HG03039 (cell line): Measurements from ENCODE around the gene ZNF19.

Experiments used
- ATAC-seq: cut with Tn5 transposase; IDR thresholded peaks from one replicate; pipeline ENCODE4 v1.9.1; 2021; ENCODE audit warnings: mild to moderate bottlenecking, moderate library complexity; ENCODE audit not compliant: unreplicated experiment

Gene ZNF19

DNA sequence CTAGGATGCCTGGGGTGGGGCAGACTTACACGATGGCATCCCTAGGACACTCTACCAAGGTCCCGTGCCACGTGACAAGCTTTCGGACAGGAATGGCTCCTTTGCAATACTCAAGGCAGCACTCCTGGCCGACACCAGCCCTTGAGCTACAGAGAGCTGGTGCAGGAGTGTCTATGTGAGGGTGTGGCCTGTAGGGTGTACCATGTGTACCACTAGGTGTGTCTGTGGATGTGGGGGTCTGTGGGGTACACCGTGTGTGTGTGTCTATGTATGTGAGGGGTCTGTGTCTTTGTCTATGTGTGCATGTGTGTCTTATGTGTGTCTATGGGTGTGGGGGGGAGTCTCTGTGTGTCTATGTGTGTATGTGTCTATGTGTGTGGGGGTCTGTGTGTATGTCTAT is 45.4 kb downstream of the ZNF19 start:
- no peak for ATAC-seq

DNA sequence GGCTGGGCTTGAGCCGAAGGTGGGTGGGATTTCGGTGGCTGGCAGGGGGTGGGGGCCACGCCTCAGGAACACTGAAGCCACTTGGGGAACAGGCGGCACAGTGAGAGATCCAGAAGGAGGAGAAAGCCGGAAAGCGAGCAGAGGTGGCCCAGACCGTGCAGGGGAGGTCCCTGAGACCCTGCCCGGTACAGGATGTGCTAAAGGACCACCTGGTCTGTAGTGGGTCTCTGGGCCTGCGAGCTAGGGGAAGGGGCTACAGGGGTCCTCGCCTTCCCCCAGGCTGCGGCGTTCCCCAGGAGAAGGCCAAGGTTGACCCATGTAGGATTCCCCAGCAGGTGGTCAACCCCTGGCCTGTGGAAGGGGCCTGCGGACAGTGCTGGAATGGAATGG is 47.1 kb downstream of the ZNF19 start, which contains the start of gene TLE7:
Gene TLE7, minus strand, starts transcription at position 4 of the 390 bp plus-strand sequence. CDS start 8,730 bp downstream, outside the sequence.
- ATAC-seq: no peak

DNA sequence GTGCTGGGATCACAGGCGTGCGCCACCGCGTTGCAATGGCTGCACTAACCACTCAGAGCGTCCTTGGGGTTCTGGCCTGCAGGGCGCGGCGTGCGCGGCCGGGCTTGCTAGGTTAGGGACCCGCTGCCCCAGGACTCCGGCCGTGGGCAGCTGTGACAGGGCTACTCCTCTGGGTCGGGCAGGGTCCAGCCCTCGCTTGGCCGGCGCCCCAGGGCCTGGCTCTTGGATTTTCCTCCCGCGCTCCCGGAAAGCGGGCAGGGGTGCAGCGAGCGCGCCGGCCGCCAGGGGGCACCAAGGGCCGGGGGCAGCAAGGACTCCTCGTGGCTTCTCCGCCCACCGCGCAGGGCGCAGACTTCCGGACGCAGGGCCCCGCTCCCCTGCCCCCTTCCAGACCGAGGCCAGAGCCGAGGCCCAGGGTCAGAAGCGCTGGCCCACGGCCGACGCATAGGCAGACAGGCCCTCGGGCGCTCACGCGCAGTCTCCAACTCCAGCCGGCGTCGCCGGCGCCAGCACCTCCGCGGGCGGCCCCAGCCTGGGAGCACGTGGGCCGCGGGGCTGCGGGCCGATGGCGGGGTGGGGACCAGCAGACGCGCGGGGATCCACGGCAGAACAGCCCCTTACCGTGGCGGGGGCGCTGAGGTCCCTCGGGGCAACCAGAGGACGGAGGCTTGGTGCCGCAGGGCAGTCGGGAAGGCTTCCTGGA is 47.6 kb downstream of the ZNF19 start:
- no peak for ATAC-seq

DNA sequence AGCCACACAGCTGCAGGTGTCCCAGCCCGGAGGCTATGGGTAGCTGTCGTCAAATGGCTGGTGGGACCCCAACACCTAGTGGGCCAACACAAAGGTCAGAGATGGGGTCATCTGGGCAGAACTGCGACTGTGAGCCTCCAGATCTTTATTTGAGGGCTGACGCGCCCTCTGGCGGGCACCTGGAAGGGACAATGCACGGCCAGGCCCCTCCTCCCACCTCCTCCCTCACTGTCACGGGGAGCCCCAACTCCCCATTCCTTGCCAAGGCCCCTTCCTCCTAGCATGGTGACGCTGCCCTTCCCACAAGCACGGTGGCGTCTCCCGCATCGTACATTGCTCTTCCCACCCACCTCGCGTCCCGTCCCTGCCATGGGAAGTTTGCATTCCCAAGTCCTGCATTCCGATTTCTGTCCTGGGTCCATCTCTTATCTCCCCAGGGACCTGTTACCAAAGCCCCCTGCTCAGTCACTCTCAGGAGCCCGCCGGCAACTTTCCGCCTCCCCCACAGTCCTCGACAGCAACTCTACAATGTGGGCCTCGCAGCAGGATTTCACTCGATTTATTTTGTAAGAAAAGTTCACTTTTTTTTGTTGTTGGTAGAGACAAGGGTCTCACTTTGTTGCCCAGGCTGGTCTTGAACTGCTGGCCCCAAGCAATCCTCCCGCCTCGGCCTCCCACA is 48.3 kb downstream of the ZNF19 start:
- no peak for ATAC-seq

DNA sequence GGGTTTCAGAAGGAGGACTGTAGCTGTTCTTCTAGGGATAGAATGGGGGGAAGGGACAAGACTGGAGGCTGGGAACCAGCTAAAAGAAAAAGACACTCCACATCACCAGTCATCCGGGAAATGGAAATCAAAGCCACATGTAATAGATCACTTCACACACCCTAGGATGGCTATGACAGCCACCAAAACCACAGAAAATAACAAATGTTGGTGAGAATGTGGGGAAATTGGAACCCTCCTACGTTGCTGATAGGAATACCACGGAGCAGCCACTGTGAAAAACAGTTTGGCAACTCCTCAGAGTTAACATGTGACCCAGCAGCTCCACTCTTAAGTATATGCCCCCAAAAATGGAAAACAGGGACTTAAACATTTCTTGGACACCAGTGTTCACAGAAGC is 49.6 kb downstream of the ZNF19 start:
- ATAC-seq: no peak

DNA sequence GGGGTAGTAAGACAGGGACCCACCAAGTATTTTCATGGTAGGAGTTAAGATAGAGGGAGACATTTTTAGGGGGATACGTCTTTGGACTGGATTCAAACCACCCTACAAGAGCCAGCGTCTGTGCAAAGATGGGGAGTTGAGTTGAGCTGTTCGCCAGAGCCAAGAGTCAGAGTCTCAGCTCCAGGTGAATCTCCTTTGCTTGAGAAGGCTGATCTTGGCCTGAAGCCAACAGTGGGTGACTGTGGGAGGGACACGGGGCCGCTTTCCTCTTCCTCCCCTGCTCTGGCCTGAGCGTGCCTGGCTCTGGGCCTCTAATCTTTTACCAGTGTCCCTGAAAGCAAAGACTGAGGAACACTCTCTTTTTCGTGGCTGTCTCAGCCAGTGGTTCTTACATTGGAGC is 52.7 kb downstream of the ZNF19 start:
- no peak for ATAC-seq

DNA sequence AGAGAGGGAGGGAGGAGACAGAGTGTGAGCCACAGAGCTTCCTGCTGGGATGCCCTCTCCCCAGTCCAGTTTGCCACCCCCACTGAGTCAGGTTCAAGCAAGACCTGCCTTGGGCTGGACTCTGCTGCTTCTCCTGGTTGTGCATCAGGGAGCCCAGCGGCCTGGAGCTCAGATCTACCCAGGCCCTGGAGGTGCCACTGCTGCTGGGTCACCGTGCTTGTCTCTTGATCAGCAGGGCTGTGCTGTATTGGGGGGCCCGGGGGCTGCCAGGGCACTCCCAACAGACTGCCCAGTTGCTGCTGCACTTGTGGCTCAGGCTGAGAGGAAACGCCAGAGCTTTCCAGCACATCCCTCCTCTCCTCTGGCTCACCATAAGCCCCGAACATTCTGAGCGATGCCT is 56.2 kb downstream of the ZNF19 start:
- ATAC-seq: no peak

DNA sequence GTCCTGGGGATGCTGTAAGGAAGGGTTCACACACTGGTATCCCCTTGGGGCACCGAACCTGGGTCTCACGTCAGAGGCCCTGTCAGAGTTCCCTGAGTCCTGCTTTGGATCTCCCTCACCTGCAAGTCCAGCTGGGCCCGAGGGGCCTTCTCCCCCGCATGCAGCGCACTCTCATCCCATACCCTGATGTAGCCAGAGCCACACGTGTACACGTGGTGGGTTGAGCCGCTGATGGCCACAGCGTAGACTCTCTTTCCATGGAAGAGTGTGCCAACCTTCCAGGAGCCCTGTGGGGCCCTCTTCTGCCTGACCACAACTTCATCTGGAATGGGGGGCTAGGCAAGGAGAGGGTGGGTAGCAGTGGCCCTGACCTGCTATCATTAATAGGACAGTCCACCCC is 57.1 kb downstream of the ZNF19 start:
- ATAC-seq: no peak

DNA sequence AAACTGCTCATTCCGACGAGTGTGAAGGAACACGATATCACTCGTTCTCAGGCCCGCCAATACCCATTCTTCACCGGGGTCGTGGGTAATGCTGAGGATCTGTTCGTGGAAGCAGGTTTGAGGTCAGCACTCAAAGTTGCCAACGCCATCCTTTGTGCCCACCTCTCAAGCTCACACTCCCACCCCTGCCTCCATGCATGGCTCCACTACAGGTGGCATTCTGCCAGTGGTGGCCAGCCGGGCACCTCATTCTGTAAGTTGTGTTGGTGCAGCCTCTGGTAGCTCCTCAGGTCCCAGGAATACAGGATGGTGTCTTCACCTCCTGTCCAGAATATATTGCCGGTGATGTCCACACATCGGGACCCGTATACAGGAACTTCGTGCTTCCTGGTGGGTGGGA is 57.9 kb downstream of the ZNF19 start:
- no peak for ATAC-seq

DNA sequence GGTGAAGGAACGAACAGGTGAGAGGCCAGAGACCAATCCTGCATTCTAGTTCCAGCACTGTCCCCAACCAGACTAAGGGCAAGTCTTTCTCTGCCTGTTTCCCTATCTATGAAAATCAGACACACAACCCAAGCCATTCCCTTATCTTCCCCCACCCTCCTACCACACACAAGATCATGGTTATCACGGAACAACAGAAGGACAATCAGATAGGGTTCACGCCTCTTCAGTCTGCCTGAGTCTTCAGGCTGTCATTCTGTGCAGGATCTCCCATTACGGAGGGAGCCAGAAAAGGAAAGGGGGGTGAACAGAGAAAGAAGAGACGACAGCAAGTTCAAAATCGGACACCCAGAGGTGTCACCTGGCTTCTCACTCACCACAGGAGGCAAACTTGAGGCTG is 58.4 kb downstream of the ZNF19 start:
- ATAC-seq: no peak

DNA sequence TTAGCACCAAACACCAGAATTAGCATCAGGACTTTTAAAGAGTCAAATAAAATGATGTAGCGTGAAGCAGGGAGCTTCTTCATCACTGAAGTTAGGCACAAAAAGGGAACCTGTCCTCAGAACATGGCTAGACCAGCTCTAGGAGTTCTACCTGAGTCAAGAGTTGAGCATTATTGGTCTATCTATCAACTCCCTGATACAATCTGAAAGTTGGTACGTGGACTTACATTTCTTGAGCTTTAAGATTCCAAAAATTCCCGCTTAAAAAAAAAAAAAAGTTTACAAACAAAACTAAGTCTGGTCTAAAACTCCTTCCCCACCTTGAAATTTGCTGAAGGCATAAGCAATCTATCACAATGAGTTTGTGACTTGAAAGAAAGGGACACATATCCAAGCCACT is 59.5 kb downstream of the ZNF19 start:
- ATAC-seq: no peak

DNA sequence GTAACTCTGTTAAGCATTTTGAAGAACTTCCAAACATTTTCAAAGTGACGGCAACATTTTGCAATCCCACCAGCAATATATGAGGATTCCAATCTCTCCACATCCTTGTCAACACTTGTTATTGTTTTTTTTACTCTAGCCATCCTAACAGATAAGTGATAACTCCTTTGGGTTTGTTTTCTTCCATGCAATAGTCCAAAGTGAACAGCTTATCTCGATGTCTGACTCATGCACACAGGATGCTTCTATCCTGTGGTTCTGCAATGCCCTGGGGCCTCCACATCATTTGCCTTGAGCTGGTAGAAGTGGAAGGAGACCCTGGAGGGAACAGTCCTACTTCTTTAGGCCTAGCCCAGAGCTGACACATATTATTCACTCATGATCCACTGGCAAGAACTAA is 60.2 kb downstream of the ZNF19 start:
- ATAC-seq: no peak

DNA sequence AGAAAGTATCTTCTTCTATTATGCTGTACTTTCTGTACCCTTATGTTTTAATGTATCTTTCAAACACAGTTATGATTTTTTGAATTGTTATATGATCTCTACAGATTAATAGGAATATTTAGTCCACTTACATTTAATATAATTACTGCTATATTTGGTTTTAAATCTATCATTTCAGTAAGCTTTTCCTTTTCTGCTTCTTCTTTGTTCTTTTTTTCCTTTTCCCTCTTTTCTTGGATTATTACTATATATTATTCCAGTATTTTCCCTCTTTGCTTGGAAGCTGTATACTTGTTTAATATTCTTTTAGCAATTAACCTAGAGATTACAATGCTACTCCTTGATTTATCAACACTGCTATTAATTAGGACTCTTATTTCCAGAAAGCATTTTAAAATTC is 60.7 kb downstream of the ZNF19 start:
- no peak for ATAC-seq

DNA sequence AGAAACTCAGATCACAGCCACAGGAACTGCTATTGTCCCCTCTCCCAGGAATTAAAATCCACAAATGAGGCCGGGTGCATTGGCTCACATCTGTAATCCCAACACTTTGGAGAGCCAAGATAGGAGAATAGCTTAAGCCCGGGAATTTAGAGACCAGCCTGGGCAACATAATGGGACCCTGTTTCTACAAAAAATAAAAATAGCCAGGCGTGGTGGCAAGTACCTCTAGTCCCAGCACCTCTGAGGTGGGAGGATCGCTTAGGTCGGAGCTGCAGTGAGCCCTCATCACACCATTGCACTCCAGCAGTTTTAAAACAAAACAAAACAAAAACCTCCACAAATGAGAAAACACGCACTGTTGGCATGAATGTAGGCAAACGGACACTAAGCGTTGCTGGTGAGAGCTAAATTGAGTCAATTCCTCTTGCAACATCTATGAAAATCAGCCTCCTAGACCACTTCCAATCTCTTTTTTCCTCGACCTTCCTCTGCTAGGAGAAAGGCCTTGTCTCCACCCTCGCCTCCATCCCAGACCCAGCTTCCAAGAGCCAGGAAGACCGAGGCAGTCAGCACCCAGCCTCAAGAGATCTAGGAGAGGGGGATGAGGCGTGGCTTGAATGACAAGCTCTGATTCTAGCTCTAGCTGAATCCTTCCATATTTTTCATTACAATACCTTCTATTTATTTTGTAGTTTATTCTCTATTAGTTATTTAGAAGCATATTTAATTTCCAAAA is 62.1 kb downstream of the ZNF19 start:
- ATAC-seq: no peak

DNA sequence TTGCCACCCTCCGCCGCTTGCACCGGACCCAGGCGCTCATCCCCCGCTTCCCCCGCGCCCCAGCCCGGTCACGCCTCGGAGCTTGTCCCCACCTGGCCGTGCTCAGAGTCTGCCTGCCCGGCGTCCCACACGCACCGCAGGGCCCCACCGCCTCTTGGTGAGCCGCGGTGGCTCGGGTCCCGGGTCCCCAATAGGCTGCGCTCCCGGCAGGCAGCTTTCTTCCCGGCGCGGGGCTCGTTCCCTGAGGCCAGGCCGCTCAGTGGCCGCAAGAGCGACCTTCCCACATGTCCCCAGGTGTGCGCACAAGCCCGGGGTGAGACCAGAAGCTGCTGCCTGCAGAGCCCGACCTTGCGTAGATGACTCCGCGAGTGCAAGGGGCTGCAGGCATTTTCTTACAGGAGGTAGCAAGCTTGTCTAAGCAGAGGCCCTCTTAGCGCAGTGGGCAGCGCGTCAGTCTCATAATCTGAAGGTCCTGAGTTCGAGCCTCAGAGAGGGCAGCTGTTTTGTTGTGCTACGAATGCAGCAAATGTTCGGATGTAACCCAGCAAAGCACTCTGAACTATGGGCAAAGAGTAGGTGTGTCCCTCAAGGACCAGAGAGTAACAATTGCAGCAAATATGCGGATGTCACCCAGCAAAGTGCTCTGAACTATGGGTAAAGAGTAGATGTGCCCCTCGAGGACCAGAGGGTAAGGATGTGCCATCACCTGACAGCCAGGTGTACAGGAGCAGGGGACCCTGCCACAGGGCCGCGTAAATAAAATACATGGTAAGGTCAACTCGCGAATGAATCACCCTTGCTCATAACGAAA is 62.9 kb downstream of the ZNF19 start:
- peak; percentile 48 for ATAC-seq

DNA sequence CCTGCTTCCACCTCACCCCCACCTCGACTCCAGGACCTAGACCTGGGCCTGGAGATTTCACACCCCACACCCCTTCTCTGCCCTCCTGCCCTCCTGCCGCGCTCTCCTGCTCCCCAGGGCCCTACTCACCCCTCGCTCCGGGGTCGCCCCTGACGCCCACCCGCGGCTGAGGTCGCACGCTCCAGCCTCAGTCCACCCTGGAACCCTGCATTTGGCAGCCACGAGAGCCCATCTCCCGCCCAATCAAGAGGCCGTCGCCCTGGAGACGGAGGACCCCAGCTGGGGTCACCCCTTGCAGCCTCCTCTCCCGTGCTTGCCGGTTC is 63.4 kb downstream of the ZNF19 start:
- ATAC-seq: no peak

DNA sequence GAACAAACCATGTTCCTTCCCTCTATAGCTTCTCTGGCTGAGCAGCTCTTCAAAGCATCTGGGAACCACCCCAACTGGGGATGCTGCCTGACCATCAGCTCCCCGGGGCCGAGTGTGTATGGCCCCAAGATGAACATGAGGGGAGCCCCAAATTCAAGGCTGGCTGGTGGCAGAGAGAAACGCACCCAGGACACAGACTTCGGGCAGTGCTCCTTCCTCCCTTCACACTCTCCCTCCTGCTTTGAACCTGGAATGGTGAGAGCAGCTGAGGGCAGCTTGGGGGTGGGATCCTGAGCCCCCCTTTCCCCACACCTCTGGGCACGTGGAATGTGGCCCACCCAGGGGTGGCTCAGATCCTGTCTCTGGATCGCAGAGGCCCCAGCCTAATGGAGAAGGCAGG is 64.5 kb downstream of the ZNF19 start:
- no peak for ATAC-seq

DNA sequence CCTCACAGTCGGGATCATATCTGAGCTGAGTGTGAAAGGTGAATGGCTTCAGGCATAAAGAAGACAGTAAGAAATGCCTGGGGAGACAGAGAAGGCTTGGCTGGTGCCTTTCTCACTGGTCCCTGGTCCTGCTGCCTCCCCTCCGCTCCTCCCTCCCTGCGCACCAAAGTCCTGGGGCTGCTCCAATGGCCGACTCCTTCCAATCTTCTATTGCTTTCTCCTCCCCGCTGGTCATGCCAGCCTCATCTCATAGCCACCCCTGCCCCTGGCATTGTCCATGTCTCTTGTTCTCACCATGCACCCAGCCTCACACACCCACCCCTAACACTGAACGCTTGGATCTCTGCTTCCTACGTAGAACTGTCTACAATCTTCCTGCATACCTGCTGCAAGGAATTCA is 65.3 kb downstream of the ZNF19 start:
- ATAC-seq: no peak
